OCI-LY1 (cell line): Measurements from ENCODE around the gene ZDHHC4.

Experiments
- H2AFZ ChIP-seq: fragments of 200-600 bp; sonication (generic), shearing (Covaris generic); 2 replicates; pipeline ENCODE4 v1.6.0; 2014; ENCODE audit warnings: antibody characterized with exemption, mild to moderate bottlenecking, low read length
- H3F3A ChIP-seq: fragments of 200-600 bp; sonication (generic), shearing (Covaris generic); 2 replicates; pipeline ENCODE4 v1.6.0; 2014; ENCODE audit warnings: mild to moderate bottlenecking, antibody characterized with exemption, low read length, moderate library complexity; ENCODE audit not compliant: insufficient read depth
- H3K27ac ChIP-seq: fragments of 200-600 bp; sonication (generic); 2 replicates; pipeline ENCODE4 v1.5.1; 2014; ENCODE audit warnings: low read length, mixed run types, mild to moderate bottlenecking, low read depth; ENCODE audit not compliant: poor library complexity, severe bottlenecking
- H3K27me3 ChIP-seq: fragments of 200-600 bp; sonication (generic); 2 replicates; pipeline ENCODE4 v1.6.0; 2014; ENCODE audit warnings: antibody characterized with exemption, mild to moderate bottlenecking, low read length, moderate library complexity; ENCODE audit not compliant: insufficient read depth
- H3K36me3 ChIP-seq: fragments of 200-600 bp; sonication (generic); 2 replicates; pipeline ENCODE4 v1.6.1; 2014; ENCODE audit warnings: mild to moderate bottlenecking, antibody characterized with exemption, low read length, moderate library complexity, mixed read lengths; ENCODE audit not compliant: insufficient read depth
- H3K4me1 ChIP-seq: fragments of 200-600 bp; sonication (generic); 2 replicates; pipeline ENCODE4 v1.5.1; 2014; ENCODE audit warnings: mild to moderate bottlenecking, low read length, moderate library complexity; ENCODE audit not compliant: insufficient read depth, severe bottlenecking
- H3K4me2 ChIP-seq: fragments of 200-600 bp; sonication (generic), shearing (Covaris generic); 2 replicates; pipeline ENCODE4 v1.6.1; 2014; ENCODE audit warnings: low read length
- H3K4me3 ChIP-seq: fragments of 200-600 bp; sonication (generic); 2 replicates; pipeline ENCODE4 v1.5.1; 2014; ENCODE audit warnings: low read length, low read depth, mild to moderate bottlenecking, mixed read lengths; ENCODE audit not compliant: poor library complexity, severe bottlenecking
- H3K79me2 ChIP-seq: fragments of 200-600 bp; shearing (Covaris generic); 2 replicates; pipeline ENCODE4 v1.6.1; 2016; ENCODE audit warnings: mixed run types, low read length, mixed read lengths; ENCODE audit not compliant: insufficient read depth
- H3K9ac ChIP-seq: fragments of 200-600 bp; sonication (generic), shearing (Covaris generic); 2 replicates; pipeline ENCODE4 v1.6.1; 2014; ENCODE audit warnings: mild to moderate bottlenecking, low read length, mixed read lengths
- H3K9me2 ChIP-seq: fragments of 200-600 bp; sonication (generic), shearing (Covaris generic); 2 replicates; pipeline ENCODE4 v1.6.1; 2014; ENCODE audit warnings: low read depth, mild to moderate bottlenecking, low read length, mixed read lengths
- H3K9me3 ChIP-seq: fragments of 200-600 bp; shearing (Covaris generic); 2 replicates; pipeline ENCODE4 v1.6.1; 2014; ENCODE audit warnings: low read length, mixed read lengths
- H4K20me1 ChIP-seq: fragments of 200-600 bp; sonication (generic), shearing (Covaris generic); 2 replicates; pipeline ENCODE4 v1.6.0; 2016; ENCODE audit warnings: mild to moderate bottlenecking, low read length; ENCODE audit not compliant: insufficient read depth
- EZH2 ChIP-seq: fragments of 200-600 bp; sonication (generic), shearing (Covaris generic); IDR thresholded peaks from 2 replicates; pipeline ENCODE4 v1.8.0; 2017; ENCODE audit warnings: borderline replicate concordance, mixed run types, mild to moderate bottlenecking, antibody characterized with exemption, low read length, moderate library complexity, mixed read lengths
- TF ChIP-seq, protein P1 (sequence below): fragments of 200-600 bp; sonication (generic), shearing (Covaris generic); IDR thresholded peaks from 2 replicates; pipeline ENCODE4 v1.5.1; 2017; ENCODE audit warnings: mild to moderate bottlenecking, antibody characterized with exemption, low read length, moderate library complexity, mixed read lengths

The ZDHHC4 gene

DNA sequence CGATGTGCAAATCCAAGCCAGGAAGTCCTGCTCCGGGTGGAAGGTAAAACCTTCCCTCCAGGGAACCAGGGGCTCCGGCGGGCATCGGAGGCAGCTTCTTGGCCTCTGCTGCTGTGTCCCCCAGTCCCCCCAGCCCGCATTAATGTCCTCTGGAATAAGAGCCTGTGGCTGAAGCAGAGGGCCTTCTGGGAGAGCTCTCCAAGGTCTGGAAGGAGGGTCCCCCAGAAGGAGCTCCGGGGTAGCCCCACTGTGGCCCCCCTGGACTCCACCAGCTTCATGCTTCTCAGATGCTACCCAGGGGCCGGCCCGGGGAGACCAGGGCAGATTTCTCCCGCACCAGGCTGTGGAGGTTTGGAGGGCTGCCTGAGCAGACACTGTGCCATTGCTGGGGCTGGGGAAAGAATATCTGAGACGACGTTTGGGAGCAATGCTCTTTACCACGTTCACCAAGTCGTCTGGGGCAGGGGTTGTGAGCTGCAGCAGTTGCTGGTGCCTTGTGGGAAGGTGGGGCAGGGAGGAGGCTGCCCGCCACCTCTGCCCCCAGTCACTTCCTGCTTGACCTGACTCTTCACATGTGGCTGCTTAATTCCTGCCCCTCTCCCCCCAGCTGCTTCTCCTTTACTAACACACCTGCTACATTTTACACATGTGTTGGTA is 46.5 kb downstream of the ZDHHC4 start:
- peak overlapping the region; percentile 19; the same call in 1 of the 2 replicates for H3K9ac ChIP-seq
- H3K27ac ChIP-seq = no peak overlapping the region

DNA sequence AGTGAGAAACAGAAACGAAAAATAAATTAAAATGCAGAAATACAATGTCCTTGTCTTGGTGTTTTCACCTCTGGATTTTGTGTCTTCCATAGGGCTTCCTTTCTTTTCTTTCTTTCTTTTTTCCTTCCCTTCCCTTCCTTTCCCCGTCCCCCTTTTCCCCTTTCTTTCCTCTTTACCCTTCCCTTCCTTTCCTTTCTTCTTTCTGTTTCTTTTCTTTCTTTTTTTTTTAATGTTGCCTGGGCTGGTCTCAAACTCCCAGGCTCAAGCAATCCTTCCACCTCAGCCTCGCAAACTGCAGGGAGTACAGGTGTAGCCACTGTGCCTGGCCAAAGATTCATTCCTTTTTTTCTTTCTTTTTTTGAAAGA is 47.0 kb downstream of the ZDHHC4 start:
- H4K20me1 ChIP-seq = no peaks in the 10 kb centered on the region
- no peak overlapping the region for H3K4me3 ChIP-seq
- no peaks in the 10 kb centered on the region for H3K9me2 ChIP-seq
- H3K4me1 ChIP-seq = peaks cover 22% of the 10 kb centered on the region
- H3K9me3 ChIP-seq = no peaks in the 10 kb centered on the region
- H3F3A ChIP-seq = no peaks in the 10 kb centered on the region
- peak overlapping the region; percentile 27; the same call in 1 of the 2 replicates for H3K4me2 ChIP-seq
- TF ChIP-seq, protein P1, sequence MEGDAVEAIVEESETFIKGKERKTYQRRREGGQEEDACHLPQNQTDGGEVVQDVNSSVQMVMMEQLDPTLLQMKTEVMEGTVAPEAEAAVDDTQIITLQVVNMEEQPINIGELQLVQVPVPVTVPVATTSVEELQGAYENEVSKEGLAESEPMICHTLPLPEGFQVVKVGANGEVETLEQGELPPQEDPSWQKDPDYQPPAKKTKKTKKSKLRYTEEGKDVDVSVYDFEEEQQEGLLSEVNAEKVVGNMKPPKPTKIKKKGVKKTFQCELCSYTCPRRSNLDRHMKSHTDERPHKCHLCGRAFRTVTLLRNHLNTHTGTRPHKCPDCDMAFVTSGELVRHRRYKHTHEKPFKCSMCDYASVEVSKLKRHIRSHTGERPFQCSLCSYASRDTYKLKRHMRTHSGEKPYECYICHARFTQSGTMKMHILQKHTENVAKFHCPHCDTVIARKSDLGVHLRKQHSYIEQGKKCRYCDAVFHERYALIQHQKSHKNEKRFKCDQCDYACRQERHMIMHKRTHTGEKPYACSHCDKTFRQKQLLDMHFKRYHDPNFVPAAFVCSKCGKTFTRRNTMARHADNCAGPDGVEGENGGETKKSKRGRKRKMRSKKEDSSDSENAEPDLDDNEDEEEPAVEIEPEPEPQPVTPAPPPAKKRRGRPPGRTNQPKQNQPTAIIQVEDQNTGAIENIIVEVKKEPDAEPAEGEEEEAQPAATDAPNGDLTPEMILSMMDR = no peak
- no peak for TF ChIP-seq EZH2
- H3K27me3 ChIP-seq = no peaks in the 10 kb centered on the region; the same call in 1 of the 2 replicates
- no peaks in the 10 kb centered on the region for H3K36me3 ChIP-seq
- H2AFZ ChIP-seq = 0 out of 2 replicates have a peak overlapping the region, but pooled peaks have one; percentile 46
- no peaks in the 10 kb centered on the region for H3K79me2 ChIP-seq
- H3K27ac ChIP-seq = no peak overlapping the region
- peak overlapping the region; percentile 19; the same call in 1 of the 2 replicates for H3K9ac ChIP-seq

More for the DNA sequence above, 46.5 kb downstream of the ZDHHC4 start:
- H3K27me3 ChIP-seq = no peaks in the 10 kb centered on the region; the same call in 1 of the 2 replicates
- no peaks in the 10 kb centered on the region for H3K79me2 ChIP-seq
- no peaks in the 10 kb centered on the region for H3K36me3 ChIP-seq
- peaks cover 22% of the 10 kb centered on the region for H3K4me1 ChIP-seq
- H3K9me3 ChIP-seq = no peaks in the 10 kb centered on the region
- no peak for TF ChIP-seq EZH2
- TF ChIP-seq, protein P1 = no peak
- H3K4me3 ChIP-seq = no peak overlapping the region
- no peaks in the 10 kb centered on the region for H3K9me2 ChIP-seq
- H4K20me1 ChIP-seq = no peaks in the 10 kb centered on the region
- H2AFZ ChIP-seq = 0 out of 2 replicates have a peak overlapping the region, but pooled peaks have one; percentile 46
- peak overlapping the region; percentile 27; the same call in 1 of the 2 replicates for H3K4me2 ChIP-seq
- no peaks in the 10 kb centered on the region for H3F3A ChIP-seq

DNA sequence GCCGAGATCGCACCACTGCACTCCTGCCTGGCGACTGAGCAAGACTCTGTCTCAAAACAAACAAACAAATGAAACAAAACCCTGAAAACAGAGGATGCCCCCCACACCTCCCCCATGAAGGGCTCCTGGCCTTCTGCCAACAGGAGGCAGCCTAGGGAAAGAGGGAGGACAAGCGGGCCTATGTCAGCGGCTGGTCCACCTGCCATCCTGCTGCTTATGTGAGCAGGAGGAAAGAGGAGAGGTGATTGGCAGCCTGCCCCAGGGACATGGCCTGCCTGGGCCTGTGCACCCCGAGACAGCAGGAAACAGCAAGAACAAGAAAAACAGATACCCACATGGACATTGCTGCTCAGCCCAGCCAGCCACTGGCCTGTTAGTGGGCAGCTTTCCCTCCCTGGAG is 50.8 kb downstream of the ZDHHC4 start:
- TF ChIP-seq EZH2 = no peak
- TF ChIP-seq, protein P1 = no peak
- Histone ChIP-seq H3F3A (no peaks in the 10 kb centered on the region), H3K9me3 (no peaks in the 10 kb centered on the region), H4K20me1 (no peaks in the 10 kb centered on the region), H3K27me3 (peaks cover 4% of the 10 kb centered on the region; the same call in 1 of the 2 replicates), H3K36me3 (no peaks in the 10 kb centered on the region), H3K9ac (no peak overlapping the region), H3K27ac (no peak overlapping the region), H3K4me1 (peaks cover 11% of the 10 kb centered on the region), H2AFZ (no peak overlapping the region), H3K79me2 (no peaks in the 10 kb centered on the region), H3K9me2 (no peaks in the 10 kb centered on the region), H3K4me3 (no peak overlapping the region), H3K4me2 (no peak overlapping the region)
